ENCODE data around the gene ANKRD28. TPM values are rescaled to one million over a fixed set of nuclear protein-coding genes. Genes with fewer than 3 reads are reported as not detected.
"Not testable (repeated sequence)": the region's sequence is repeated elsewhere in the genome, so short reads cannot be mapped to it uniquely, and the experiment has no call there.

The ANKRD28 gene
- 10 to 100 TPM; 42.0 to 44.1 TPM for total RNA-seq

GRCh38 chr3:15797642-15798303 lies at the start of gene ANKRD28:
TSS of gene ANKRD28 (minus strand) at chr3:15797979. CDS start at chr3:15796521, 1,458 bp downstream.
- CTCF ChIA-PET, result interaction anchor here (1.2 to 1.5 kb wide), 4 partner anchors 8 to 39 kb away, joined by 3 to 5 read pairs (median 3); no protein-coding TSS in a partner anchor

GRCh38 chr3:15847239-15847638 lies 49.5 kb upstream of the ANKRD28 start:
- CTCF ChIA-PET, result no interaction called here
- POLR2A ChIA-PET, result interaction anchor here (1.1 kb wide), 1 partner anchor 19 kb away, joined by 3 read pairs; no protein-coding TSS in a partner anchor

More at GRCh38 chr3:15797642-15798303, at the start of gene ANKRD28:
- POLR2A ChIA-PET, result interaction anchor here (0.6 to 1.2 kb wide), 3 partner anchors 10 to 38 kb away, joined by 3 to 9 read pairs (median 5); no protein-coding TSS in a partner anchor

- ChIA-PET CTCF (no interaction called here), POLR2A (interaction anchor here (1.1 kb wide), 1 partner anchor 20 kb away, joined by 3 read pairs; no protein-coding TSS in a partner anchor)
Observed at GRCh38 chr3:15846606-15847005, 48.8 kb upstream of the ANKRD28 start.

GRCh38 chr3:15845475-15845874 lies 47.7 kb upstream of the ANKRD28 start:
- ChIA-PET POLR2A (no interaction called here), CTCF (no interaction called here)

DNA sequence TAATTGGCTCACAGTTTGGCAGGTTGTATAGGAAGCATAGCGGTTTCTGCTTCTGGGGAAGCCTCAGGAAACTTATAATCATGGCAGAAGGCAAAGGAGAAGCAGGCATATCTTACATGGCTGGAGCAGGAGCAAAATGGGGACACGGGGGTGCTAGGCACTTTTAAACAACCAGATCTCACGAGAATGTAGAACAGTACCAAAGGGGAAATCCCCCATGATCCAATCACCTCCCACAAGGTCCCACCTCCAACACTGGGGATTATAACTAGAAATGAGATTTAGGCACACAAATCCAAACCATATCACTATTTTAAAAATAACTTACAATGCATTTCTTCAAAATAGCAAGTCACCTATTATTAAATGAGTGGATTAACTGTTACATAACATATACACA lies 47.1 kb upstream of the ANKRD28 start:
- CTCF ChIA-PET, result no interaction called here
- POLR2A ChIA-PET, result no interaction called here

DNA sequence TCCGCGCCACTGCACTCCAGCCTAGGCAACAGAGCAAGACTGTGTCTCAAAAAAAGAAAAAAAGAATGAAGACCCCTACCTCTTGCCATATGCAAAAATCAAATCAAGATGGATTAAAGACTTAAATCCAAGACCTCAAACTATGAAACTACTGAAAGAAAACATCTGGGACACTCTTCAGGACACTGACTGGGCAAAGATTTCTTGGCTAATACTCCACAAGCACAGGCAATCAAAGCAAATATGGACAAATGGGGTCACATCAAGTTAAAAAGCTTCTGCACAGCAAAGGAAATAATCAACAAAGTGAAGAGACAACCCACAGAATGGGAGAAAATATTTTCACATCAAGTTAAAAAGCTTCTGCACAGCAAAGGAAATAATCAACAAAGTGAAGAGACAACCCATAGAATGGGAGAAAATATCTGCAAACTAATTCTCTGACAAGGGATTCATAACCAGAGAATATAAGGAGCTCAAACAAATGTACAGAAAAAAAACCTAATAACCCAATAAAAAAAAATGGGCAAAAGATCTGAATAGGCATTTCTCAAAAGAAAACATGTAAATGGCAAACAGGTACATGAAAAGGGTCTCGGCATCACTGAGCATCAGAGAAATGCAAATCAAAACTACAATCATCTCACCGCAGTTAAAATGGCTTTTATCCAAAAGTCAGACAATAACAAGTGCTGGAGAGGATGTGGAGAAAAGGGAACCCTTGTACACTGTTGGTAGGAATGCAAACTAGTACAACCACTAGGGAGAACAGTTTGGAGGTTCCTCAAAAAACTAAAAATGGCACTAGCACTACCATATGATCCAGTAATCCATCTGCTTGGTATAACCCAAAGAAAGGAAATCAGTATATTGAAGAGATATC lies 43.6 kb upstream of the ANKRD28 start:
- CTCF ChIA-PET, result interaction anchor here (0.7 kb wide), 1 partner anchor 206 kb away, joined by 3 read pairs; no protein-coding TSS in a partner anchor
- POLR2A ChIA-PET, result not testable (repeated sequence)

DNA sequence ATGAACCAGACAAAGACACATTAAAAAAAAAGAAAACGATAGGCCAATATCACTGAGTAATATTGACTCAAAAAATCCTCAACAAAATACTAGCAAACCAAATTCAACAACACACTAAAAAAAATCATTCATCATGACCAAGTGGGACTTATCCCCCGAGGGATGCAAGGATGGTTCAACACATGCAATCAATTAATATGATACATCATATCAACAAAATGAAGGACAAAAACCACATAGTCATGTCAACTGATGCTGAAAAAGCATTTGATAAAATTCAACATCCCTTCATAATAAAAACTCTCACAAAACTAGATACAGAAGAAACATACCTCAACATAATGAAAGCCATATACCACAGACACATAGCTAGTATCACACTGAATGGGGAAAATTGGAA lies 41.8 kb upstream of the ANKRD28 start:
- POLR2A ChIA-PET, result no interaction called here

GRCh38 chr3:15831927-15832326 lies 34.1 kb upstream of the ANKRD28 start:
- ChIA-PET CTCF (no interaction called here), POLR2A (no interaction called here)

More for the DNA sequence above, 41.8 kb upstream of the ANKRD28 start:
- CTCF ChIA-PET, result no interaction called here

- ChIA-PET CTCF (no interaction called here), POLR2A (no interaction called here)
Observed at GRCh38 chr3:15825016-15825415, 27.2 kb upstream of the ANKRD28 start.

DNA sequence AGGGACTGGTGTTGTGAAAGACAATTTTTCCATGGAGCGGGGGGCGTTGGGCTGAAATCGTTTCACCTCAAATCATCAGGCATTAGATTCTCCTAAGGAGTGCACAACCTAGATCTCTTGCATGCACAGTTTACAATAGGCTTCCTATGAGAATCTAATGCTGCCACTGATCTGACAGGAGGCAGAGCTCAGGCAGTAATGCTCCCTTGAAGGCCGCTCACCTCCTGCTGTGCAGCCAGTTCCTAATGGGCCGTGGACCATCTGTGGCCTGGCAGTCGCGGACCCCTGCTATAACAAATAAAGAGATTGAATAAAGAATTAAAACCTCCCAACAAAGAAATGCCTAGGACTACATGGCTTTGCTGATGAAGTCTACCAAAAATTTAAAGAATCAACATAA lies 25.3 kb upstream of the ANKRD28 start:
- CTCF ChIA-PET, result no interaction called here
- POLR2A ChIA-PET, result no interaction called here

- CTCF ChIA-PET, result no interaction called here
Observed at GRCh38 chr3:15822281-15822680, 24.5 kb upstream of the ANKRD28 start.

DNA sequence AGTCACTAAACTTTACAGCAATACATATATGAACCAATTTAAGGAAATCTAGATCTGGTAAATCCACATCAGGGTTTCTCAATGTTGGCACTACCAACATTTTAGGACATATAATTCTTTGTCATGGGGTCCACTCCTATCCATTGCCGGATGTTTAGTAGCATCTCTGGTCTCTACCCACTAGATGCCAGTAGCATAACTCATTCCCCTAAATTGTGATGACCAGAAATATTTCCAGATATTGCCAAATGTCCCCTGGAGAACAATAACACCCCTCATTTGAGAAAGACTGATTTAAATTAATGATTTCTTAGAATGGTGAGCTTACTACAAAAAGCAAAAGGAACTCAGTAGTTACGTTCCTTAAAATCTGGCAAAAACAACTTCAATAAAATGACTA lies 23.1 kb upstream of the ANKRD28 start:
- ChIA-PET POLR2A (no interaction called here), CTCF (no interaction called here)

More at GRCh38 chr3:15822281-15822680, 24.5 kb upstream of the ANKRD28 start:
- POLR2A ChIA-PET, result no interaction called here

GRCh38 chr3:15819576-15819975 lies 21.8 kb upstream of the ANKRD28 start:
- ChIA-PET POLR2A (no interaction called here), CTCF (no interaction called here)

DNA sequence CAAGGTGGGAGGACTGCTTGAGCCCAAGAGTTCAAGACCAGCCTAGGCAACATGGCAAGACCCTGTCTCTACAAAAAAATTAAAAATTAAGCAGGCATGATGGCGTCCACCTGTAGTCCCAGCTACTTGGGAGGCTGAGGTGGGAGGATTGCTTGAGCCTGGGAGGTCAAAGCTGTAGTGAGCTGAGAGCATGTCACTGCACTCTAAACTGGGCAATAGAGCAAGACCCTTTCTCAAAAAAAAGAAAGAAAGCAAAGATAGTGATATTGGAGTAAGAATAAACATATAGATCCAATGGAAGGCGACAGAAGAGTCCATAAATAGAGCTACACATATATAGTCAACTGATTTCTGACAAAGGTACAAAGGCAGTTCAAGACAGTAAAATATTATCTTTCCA lies 21.3 kb upstream of the ANKRD28 start:
- ChIA-PET POLR2A (no interaction called here), CTCF (no interaction called here)

GRCh38 chr3:15815696-15816095 lies 17.9 kb upstream of the ANKRD28 start:
- ChIA-PET CTCF (interaction anchor here (1.6 kb wide), 1 partner anchor 362 kb away, joined by 3 read pairs; no protein-coding TSS in a partner anchor), POLR2A (no interaction called here)

GRCh38 chr3:15813079-15813478 lies 15.3 kb upstream of the ANKRD28 start:
- POLR2A ChIA-PET, result not testable (repeated sequence)
- CTCF ChIA-PET, result interaction anchor here (0.6 kb wide), 2 partner anchors 16 to 254 kb away, joined by 3 read pairs; no protein-coding TSS in a partner anchor

DNA sequence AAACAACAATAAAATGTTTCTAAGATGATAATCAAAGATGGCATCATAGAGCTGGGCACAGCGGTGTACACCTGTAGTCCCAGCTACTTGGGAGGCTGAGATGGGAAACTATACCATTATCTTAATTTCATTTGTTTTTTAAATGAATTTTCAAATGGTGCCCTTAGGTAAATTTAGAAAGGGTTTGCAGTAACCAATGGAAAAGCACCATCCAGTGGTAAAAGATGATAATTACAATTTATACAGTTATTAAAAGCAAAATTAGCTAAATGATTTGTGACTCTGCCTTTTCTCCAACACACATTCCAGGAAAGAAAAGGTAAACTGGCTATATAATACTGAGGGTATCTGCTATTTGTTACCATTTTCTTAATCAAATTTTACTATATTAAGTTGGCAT lies 14.4 kb upstream of the ANKRD28 start:
- ChIA-PET CTCF (interaction anchor here (0.6 to 1.2 kb wide), 4 partner anchors 15 to 253 kb away, joined by 3 to 6 read pairs (median 3); no protein-coding TSS in a partner anchor), POLR2A (no interaction called here)

DNA sequence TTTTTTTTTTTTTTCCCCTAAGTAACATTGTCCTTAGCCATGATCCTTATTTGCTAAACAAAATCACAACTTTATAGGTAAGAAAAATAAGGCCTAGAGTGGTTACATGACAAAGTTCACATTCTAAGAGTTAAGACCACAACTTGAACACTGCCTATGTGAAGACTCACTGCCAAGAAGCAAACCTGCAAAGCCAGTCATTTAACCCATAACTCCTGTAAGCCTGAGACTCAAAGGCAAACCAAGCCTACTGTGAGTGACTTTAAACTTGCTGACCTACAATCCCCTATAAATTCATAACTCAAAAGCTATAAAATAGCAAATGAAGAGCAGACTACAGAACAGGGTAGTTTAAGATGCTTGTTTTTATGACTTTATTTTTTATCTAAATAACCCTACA lies 12.9 kb upstream of the ANKRD28 start:
- ChIA-PET CTCF (interaction anchor here (1.0 kb wide), 1 partner anchor 80 kb away, joined by 3 read pairs; no protein-coding TSS in a partner anchor), POLR2A (no interaction called here)

- POLR2A ChIA-PET, result no interaction called here
- CTCF ChIA-PET, result no interaction called here
Observed at GRCh38 chr3:15809313-15809712, 11.5 kb upstream of the ANKRD28 start.

DNA sequence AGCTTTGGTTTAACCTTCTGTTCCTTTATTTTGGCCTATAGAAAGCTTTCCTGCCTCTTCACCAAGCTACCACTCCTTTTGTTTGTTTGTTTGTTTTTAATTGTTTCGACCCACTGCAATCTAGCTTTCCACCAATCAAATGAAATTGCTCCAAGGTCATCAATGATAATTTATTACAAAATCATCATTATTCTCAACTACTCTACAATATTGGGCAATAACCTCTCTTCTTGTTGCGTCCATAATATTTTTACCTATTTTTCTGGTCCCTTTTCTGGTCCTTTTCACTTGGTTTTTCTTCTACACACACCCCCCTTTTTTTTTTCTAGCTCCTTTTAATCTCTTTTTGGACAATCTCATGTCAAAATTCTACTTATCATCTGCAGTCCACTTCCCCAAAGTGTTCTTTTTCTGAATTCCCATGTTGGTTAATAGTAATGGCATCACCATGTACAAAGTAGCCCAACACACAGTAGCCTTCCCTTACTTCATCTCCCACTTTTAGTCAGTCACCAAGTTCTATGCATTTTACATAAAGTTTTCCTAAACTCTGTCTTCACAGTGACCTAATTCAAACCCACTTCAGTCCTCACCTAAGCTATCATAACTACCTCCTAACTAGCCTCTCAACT lies 11.0 kb upstream of the ANKRD28 start:
- ChIA-PET CTCF (no interaction called here), POLR2A (no interaction called here)
